Activated naive CD4-positive, alpha-beta T cell treated with Interleukin-2 at 50 U/mL for 16 hours (primary cell): Measurements from ENCODE around the gene TENM4.

Experiments
- DNase-seq: peaks from one replicate; pipeline ENCODE4 v3.0.0-alpha.2; 2020

TENM4 gene

GRCh38 chr11:78798663-78799062 lies 642.2 kb downstream of the TENM4 start:
- peak; percentile 3 for DNase-seq

GRCh38 chr11:78797559-78797958 lies 643.3 kb downstream of the TENM4 start:
- no peak for DNase-seq

- no peak for DNase-seq
Observed at GRCh38 chr11:78796956-78797355, 643.9 kb downstream of the TENM4 start.

- no peak for DNase-seq
Observed at GRCh38 chr11:78795621-78796261, 645.1 kb downstream of the TENM4 start.

GRCh38 chr11:78791964-78792363 lies 648.9 kb downstream of the TENM4 start:
- DNase-seq = no peak

GRCh38 chr11:78791254-78791653 lies 649.6 kb downstream of the TENM4 start:
- no peak for DNase-seq

GRCh38 chr11:78790784-78791183 lies 650.0 kb downstream of the TENM4 start:
- DNase-seq = no peak

- no peak for DNase-seq
Observed at GRCh38 chr11:78789375-78789774, 651.5 kb downstream of the TENM4 start.

GRCh38 chr11:78788533-78788932 lies 652.3 kb downstream of the TENM4 start:
- DNase-seq = no peak

- DNase-seq = no peak
Observed at GRCh38 chr11:78787696-78788095, 653.1 kb downstream of the TENM4 start.

- DNase-seq = no peak
Observed at GRCh38 chr11:78786746-78787145, 654.1 kb downstream of the TENM4 start.

- DNase-seq = no peak
Observed at GRCh38 chr11:78786086-78786485, 654.7 kb downstream of the TENM4 start.

GRCh38 chr11:78784321-78785061 lies 656.3 kb downstream of the TENM4 start:
- DNase-seq = no peak

- DNase-seq = no peak
Observed at GRCh38 chr11:78783846-78784245, 657.0 kb downstream of the TENM4 start.

GRCh38 chr11:78783301-78783700 lies 657.5 kb downstream of the TENM4 start:
- DNase-seq = no peak

GRCh38 chr11:78782725-78783124 lies 658.1 kb downstream of the TENM4 start:
- no peak for DNase-seq

GRCh38 chr11:78780889-78781288 lies 659.9 kb downstream of the TENM4 start:
- DNase-seq = no peak

GRCh38 chr11:78773492-78773891 lies 667.3 kb downstream of the TENM4 start:
- no peak for DNase-seq

GRCh38 chr11:78773077-78773476 lies 667.8 kb downstream of the TENM4 start:
- no peak for DNase-seq

- no peak for DNase-seq
Observed at GRCh38 chr11:78772186-78772585, 668.6 kb downstream of the TENM4 start.

- DNase-seq = no peak
Observed at GRCh38 chr11:78770931-78771330, 669.9 kb downstream of the TENM4 start.

- DNase-seq = no peak
Observed at GRCh38 chr11:78768971-78769370, 671.9 kb downstream of the TENM4 start.

GRCh38 chr11:78768345-78768744 lies 672.5 kb downstream of the TENM4 start:
- DNase-seq = no peak

GRCh38 chr11:78767027-78767932 lies 673.5 kb downstream of the TENM4 start:
- DNase-seq = no peak
